NCI-H748 treated with DMSO at 0.1 percent for 48 hours (cell line): ENCODE data around the gene CDC42SE2.
"Not testable (repeated sequence)": the region's sequence is repeated elsewhere in the genome, so short reads cannot be mapped to it uniquely, and the experiment has no call there.

Experiments
- DNase-seq: peaks from one replicate; lab custom pipeline; 2025; lab: John Stamatoyannopoulos, UW

Gene CDC42SE2

DNA sequence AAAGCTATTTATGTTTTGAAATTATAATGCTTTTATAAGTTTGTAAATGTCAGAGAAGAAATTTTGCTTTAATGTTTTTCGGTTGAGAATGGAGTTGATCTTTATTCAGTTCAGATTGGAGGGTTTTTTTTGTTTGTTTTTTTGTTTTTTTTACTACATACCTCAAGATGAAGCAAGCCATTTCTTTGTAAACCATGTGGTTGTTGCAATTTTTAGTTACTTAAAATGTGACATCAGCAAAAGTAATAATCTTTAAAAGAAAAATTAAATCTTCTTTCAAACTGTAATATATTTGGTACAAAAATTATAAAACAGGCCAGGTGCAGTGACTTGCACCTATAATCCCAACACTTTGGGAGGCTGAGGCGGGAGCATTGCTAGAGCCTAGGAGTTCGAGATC lies 102.6 kb downstream of the CDC42SE2 start:
- no peak for DNase-seq

GRCh38 chr5:131367219-131367860 lies 103.5 kb downstream of the CDC42SE2 start:
- no peak for DNase-seq

DNA sequence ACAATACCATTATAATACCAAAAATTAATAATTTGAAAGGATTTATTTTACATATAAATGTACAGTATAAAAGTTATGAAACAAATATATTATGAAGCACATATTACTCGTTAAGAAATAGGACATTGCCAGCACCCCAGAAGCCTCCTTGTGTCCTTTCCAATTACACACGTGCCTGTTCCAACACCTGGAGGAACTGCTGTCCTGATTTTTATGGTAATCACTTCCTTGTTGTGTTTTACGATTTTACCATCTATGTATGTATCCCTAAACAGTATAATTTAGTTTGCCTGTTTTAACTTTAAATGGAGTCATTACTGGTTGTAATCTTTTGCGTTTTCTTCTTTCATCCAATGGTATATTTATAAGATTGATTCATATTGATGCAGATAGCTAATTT lies 105.0 kb downstream of the CDC42SE2 start:
- DNase-seq, result no peak

DNA sequence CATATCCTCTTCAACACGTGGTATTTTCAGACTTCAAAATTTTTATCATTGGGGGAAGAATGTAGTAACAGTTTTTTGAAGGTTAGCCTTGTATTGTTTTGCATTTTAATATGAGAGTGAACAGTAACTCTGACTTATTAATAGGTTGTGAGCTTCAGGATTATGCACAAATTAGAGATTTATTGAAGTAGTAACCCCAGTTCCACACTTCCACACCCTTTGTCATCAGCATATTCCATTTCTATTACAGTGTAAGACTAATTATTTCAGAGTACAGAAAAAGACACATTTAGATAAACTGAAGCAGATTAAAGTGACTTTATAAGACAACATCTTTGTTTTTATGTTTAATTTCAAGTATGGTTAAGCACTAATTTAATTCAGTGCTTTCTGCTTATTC lies 105.7 kb downstream of the CDC42SE2 start:
- DNase-seq, result no peak

DNA sequence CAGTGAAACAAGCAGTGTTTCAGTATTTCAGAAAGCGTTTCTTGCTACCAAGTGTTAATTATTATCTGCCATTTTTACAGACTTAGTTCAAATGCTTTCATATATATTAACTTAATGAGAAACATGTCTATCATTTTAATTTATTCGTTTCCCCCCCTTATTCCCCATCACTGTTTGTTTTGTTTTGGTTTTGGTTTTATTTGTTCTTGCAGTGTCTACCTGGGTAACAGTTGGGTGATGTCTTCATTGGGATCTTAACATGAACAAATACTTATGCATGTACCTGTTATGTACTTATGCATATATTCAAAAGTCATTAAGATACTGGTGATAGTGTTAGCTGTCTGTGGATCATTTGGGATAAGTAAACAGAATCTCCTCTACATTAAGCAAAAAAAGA lies 108.0 kb downstream of the CDC42SE2 start:
- no peak for DNase-seq

DNA sequence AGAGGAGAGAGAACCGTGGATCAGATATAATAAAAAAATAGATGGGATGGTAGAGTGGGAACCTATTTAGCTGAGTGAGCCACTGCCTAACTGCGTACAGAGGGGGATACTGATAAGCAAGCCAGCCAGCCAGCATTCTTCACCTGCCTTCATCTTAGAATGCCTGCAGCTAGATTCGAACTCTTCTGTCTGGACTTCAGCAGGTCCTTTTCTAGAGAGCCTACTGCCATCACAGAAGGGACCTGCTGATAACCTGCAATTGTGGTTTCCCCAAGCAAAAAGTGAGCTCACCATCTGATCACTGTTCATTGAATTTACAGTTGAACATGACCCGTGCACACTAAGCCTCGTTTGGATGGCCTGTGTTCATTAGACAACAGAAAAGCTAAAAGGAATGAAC lies 109.4 kb downstream of the CDC42SE2 start:
- no peak for DNase-seq

DNA sequence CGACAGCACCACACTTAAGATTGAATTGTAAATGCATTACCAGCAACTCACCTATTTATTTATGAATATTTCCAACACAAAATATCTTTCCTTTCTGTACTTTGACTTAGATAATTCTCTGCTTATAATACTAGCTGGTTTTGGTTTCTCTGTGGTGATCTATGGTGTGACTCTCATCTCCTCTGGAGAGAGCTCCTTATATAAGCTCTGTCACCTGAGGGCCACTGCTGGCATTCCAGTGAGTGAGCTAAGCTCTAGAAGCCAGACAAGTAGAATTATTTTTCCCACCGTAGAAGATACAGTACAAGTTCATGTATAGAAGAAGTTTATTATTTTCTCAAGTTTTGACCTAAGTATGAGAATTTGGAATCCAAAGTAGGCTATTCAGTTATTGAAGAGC lies 111.5 kb downstream of the CDC42SE2 start:
- DNase-seq, result no peak

GRCh38 chr5:131377346-131377745 lies 113.5 kb downstream of the CDC42SE2 start:
- no peak for DNase-seq

DNA sequence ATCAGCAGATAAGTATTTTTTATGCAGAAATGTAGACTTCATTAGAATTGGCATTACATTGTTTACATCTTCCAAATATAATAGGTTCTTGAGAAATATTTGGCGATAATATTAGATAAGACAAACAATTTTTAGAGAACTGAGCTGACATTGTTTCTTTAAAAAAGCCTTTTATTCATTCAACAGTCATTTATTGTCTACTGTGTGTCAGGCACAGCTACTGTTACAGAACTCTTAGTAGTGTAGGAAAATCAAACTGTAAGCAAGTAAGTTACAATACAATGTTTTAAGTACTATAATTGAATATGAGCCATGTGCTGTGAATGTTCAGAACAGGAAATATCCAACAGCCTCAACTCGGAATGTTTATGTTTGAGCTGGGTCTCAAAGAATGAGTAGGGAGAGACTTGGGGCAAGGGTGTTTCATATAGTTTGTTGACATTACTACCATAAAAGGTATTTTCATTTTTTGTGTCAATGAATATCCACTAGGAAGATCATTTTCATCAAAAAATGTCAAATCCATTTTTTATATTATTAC lies 114.0 kb downstream of the CDC42SE2 start:
- no peak for DNase-seq

GRCh38 chr5:131378721-131379541 lies 115.1 kb downstream of the CDC42SE2 start:
- DNase-seq, result no peak

GRCh38 chr5:131379723-131380122 lies 115.9 kb downstream of the CDC42SE2 start:
- no peak for DNase-seq

- DNase-seq, result not testable (repeated sequence)
Observed at GRCh38 chr5:131380238-131380637, 116.4 kb downstream of the CDC42SE2 start.

DNA sequence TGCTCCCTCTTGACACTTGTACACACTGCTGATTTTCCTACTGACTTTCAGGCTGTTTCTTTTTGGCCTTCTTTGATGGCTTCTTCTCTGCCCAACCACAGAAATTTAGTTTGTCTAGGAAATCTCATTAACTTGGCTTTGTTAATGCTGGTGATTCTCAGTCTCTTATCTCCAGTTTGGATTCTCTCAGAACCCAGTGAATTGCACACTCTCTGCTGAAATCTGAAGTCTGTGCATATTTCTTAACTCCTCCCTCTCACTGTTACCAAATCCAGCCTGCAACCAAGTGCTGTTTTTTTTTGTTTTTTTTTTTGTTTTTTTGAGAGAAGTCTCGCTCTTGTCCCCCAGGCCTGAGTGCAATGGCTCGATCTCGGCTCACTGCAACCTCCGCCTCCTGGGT lies 117.2 kb downstream of the CDC42SE2 start:
- no peak for DNase-seq

GRCh38 chr5:131381777-131382176 lies 117.9 kb downstream of the CDC42SE2 start:
- DNase-seq, result no peak

DNA sequence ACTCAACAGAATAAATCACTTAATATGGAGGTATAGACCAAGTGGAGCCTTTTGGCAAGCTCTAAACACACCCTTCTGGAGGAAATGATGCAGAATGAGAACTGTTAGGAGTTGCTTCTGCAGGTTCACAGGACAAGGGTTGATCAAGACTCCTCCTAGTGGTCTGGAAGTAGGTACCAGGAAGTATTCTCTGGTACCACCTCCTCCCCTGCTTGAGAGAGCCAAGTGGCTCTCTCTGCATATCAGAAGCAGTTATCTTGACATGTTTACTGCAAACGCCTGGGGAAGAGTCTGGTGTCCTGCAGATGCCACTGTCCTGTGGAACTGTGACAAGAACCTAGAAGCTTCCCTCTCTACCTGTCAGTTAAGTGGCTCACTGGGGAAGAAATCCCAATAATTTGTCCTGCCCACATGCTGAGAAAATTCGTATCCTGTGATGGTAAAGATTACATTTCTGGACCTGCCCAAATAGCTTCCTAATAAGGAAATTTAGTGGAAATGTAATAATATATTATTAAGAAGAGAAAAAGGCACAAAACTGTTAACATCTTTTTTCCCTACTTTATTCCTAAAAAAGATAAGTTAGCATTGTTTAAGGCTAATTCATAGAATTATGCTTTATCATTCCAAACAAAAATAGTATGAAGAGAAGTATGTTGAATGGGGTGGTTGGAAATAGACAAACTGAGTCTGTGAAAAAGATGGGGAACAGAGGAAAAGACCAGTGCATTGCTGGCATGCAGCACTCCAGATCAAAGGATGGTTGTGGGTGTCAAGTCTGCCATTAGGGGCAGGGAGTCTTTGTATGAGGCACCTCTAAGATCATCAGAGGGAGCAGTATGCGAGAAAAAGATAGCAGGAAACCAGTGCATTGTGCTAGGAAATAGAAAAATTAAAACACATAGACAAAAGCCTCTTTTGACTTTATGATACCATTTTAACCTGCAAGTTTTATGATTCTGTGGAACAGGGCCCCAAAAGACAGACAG lies 118.8 kb downstream of the CDC42SE2 start:
- DNase-seq, result peak; percentile 6

- no peak for DNase-seq
Observed at GRCh38 chr5:131384173-131384572, 120.3 kb downstream of the CDC42SE2 start.

- no peak for DNase-seq
Observed at GRCh38 chr5:131384616-131385214, 120.9 kb downstream of the CDC42SE2 start.

GRCh38 chr5:131386124-131386523 lies 122.3 kb downstream of the CDC42SE2 start:
- DNase-seq, result no peak

- peak; percentile 36 for DNase-seq
Observed at GRCh38 chr5:131386779-131387178, 122.9 kb downstream of the CDC42SE2 start.

DNA sequence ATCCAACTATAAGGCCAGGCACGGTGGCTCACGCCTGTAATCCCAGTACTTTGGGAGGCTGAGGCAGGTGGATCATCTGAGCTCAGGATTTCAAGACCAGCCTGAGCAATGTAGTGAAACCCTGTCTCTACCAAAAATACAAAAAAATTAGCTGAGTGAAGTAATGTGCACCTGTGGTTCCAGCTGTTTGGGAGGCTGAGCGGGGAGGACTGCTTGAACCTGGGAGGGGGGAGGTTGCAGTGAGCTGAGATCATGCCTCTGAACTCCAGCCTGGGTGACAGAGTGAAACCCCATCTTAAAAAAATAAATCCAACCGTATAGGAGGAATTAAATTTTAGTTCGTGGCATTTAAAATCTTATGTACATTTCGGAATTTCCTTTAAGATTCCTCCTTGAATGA lies 123.4 kb downstream of the CDC42SE2 start:
- no peak for DNase-seq

GRCh38 chr5:131389096-131389868 lies 125.4 kb downstream of the CDC42SE2 start:
- DNase-seq, result no peak
